ENCODE results near the gene IFIT1B. TPM values are rescaled to one million over a fixed set of nuclear protein-coding genes. Genes with fewer than 3 reads are reported as not detected.
"Not testable (repeated sequence)": the region's sequence is repeated elsewhere in the genome, so short reads cannot be mapped to it uniquely, and the experiment has no call there.

IFIT1B gene
- total and polyA plus RNA-seq, 2 of the 8 experiments (the other 6 are each of a cell fraction or from before 2014, with no cell fraction given), result not detected

DNA sequence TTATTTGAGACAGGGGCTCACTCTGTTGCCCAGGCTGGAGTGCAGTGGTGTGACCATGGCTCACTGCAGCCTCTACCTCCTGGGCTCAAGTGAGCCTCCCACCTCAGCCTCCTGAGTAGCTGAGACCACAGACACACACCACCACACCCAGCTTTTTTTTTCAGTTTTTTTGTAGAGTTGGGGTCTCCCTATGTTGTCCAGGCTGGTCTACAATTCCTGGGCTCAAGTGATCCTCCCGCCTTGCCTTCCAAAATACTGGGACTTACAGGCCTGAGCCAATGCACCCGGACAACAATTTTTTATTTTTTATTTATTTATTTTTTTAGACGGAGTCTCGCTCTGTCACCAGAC is 13.3 kb downstream of the IFIT1B start:
- H3K79me1 ChIP-seq (ENCODE audit: low read depth, low read length); H3K9me3 ChIP-seq (ENCODE audit: insufficient read depth in 2 of 2, low read depth in 1 of 2, low read length in 1 of 2); H3K4me1 ChIP-seq (replicated peaks in 1 of 4; ENCODE audit: control insufficient read depth in 3 of 4, insufficient read depth in 4 of 4, low read length in 3 of 4); H4K8ac ChIP-seq (ENCODE audit: extremely low read depth, insufficient read depth, low read length); H2AFZ ChIP-seq (ENCODE audit: low read length); DNase-seq (ENCODE audit: low read depth in 1 of 2, low spot score in 2 of 2); H3K23ac ChIP-seq (ENCODE audit: insufficient read length); H4K20me1 ChIP-seq (replicated peaks in 1 of 2; ENCODE audit: control insufficient read depth in 1 of 2, insufficient read depth in 2 of 2, low read length in 2 of 2); H3K9ac ChIP-seq (replicated peaks in 1 of 4; ENCODE audit: extremely low read depth in 1 of 4, low read depth in 3 of 4, low read length in 3 of 4); H2AK5ac ChIP-seq (ENCODE audit: low read depth, low read length); H2BK15ac ChIP-seq (ENCODE audit: low read length); H3K79me2 ChIP-seq (ENCODE audit: control insufficient read depth in 1 of 2, insufficient read depth in 2 of 2, low read length in 2 of 2); H3K36me3 ChIP-seq (ENCODE audit: control insufficient read depth in 2 of 4, insufficient read depth in 4 of 4, low read length in 3 of 4); H3K27ac ChIP-seq (ENCODE audit: low read depth, low read length); H3K4me3 ChIP-seq (ENCODE audit: extremely low read depth in 1 of 4, insufficient read depth in 2 of 4, low read depth in 3 of 4, low read length in 4 of 4); H3K56ac ChIP-seq (replicated peaks; ENCODE audit: insufficient read length, low read depth, low read length); H4K5ac ChIP-seq (ENCODE audit: insufficient read length, low read depth, low read length); FAIRE-seq; H2BK5ac ChIP-seq (ENCODE audit: low read depth, low read length); H3K14ac ChIP-seq (ENCODE audit: insufficient read length); H3K4ac ChIP-seq (replicated peaks; ENCODE audit: insufficient read length, low read depth, low read length); H2BK120ac ChIP-seq (replicated peaks; ENCODE audit: low read depth, low read length); H2BK12ac ChIP-seq (ENCODE audit: low read depth, low read length); H4K91ac ChIP-seq (replicated peaks; ENCODE audit: insufficient read length, low read length); H3K23me2 ChIP-seq (ENCODE audit: low read depth, low read length); POLR2A ChIA-PET (ENCODE audit: partially characterized antibody); H2BK20ac ChIP-seq (ENCODE audit: low read length); H3K4me2 ChIP-seq (ENCODE audit: insufficient read depth in 1 of 2, low read depth in 2 of 2, low read length in 2 of 2); H3K18ac ChIP-seq (ENCODE audit: extremely low read depth, low read length); H3K27me3 ChIP-seq (replicated peaks in 1 of 4; ENCODE audit: control insufficient read depth in 3 of 4, extremely low read depth in 1 of 4, insufficient read depth in 3 of 4, low read length in 3 of 4): not testable (repeated sequence)
- WGBS, 2 experiments (ENCODE audit: extremely low coverage in 1 of 2, insufficient coverage in 1 of 2, insufficient read length in 1 of 2, insufficient replicate concordance in 2 of 2, low coverage in 1 of 2, low lambda C conversion rate in 2 of 2, missing lambda C conversion rate in 1 of 2), result 97% methylated on average over 4 of the region's 4 CpGs; no CpG with 5 or more reads in 1 of the 2 experiments
- CTCF ChIA-PET (ENCODE audit: partially characterized antibody), result interaction anchor here (1.4 to 2.6 kb wide), 3 partner anchors 23 to 32 kb away, joined by 3 to 14 read pairs (median 4); partner anchors contain the start of gene IFIT5

All from H1 (cell line).